HG03060 (cell line): ENCODE results near the gene TNS1.

ENCODE experiments used
- ATAC-seq: cut with Tn5 transposase; IDR thresholded peaks from one replicate; pipeline ENCODE4 v1.9.1; 2021; ENCODE audit warnings: low read depth, moderate number of reproducible peaks; ENCODE audit not compliant: unreplicated experiment

TNS1 gene

GRCh38 chr2:218017211-218018053, 14.6 kb upstream of the TNS1 start:
- ATAC-seq = no peak

GRCh38 chr2:218016810-218017209, 14.0 kb upstream of the TNS1 start:
- ATAC-seq = no peak

GRCh38 chr2:218015586-218016521, 13.1 kb upstream of the TNS1 start:
- no peak for ATAC-seq

DNA sequence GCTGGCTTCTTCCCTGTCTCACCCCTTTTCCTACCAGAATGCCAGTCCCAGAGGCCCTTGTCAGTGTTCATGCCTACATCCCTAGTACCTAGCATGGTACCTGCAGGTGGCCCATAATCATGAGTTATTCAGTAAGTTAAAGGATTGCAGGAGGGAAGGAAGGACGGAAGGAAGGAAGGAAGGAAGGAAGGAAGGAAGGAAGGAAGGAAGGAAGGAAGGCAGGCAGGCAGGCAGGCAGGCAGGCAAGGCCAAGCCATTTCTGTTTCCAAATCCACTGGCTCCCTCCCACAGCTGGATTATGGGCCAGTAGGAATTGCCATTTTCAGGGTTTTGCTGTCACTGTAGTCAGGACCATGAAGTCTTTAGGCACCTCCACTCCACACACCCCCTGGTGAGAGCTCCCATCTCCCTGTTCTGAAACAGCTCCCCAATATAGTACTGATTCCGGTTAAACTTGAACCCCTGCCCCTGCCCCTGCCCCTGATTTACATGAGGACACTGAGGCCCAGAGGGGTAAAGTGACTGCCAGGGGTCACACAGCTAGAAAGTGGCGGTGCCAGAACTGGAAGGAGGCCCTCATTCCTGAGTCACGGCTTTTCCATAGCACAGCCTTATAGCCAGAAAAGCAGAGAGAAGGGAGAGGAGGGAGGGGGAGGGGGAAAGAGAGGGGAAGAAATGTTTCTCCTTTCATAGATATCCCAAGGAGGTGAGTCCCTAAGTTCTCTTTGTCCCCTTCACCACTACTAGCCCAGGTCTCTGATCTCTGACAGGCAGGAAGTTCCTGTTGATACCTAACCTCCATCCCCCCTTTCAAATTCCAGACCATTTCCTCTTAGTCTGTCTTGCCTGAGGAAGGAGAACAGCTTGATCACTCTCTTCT, 12.2 kb upstream of the TNS1 start:
- no peak for ATAC-seq

DNA sequence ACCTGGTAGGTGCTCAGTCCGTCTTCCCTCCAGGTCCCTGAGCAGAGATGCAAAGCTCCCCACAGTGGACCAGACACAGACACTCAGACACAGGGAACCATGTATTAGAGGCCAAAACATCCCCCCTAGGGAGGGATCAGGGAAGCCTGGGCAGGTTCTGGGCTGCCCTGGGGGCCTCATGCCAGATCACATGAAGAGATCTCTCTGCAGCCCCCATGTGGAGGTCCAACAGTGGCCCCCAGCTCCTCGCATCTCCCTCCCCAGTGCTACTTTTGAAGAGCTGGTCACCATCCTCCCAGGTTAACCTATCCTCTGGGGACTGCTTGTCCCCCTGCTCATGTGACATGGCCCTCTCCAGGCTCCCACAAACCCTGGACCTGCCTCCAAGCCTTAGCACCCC, 10.5 kb upstream of the TNS1 start:
- ATAC-seq = no peak

DNA sequence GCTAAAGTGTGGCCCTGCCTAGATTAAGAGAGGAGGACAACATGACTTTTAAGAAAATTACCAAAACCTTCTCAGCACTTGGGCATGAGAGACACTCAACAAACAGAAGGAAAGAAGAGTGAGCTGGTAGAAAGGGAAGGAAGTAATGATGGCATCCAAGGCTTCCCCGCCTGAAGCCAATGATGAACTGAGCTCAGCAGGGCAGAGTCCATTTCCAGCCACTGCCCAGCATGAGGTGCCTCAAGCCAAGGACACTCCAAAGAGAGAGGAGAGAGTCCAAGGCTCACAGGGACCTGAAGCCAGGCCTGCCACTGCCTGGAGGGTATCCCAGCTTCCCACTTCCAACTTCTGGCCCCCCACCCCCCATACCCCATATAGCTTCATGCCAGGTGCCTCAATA, 9.5 kb upstream of the TNS1 start:
- no peak for ATAC-seq

- no peak for ATAC-seq
Measured at GRCh38 chr2:218011653-218012040, 8.9 kb upstream of the TNS1 start.

GRCh38 chr2:218010984-218011652, 8.3 kb upstream of the TNS1 start:
- no peak for ATAC-seq

DNA sequence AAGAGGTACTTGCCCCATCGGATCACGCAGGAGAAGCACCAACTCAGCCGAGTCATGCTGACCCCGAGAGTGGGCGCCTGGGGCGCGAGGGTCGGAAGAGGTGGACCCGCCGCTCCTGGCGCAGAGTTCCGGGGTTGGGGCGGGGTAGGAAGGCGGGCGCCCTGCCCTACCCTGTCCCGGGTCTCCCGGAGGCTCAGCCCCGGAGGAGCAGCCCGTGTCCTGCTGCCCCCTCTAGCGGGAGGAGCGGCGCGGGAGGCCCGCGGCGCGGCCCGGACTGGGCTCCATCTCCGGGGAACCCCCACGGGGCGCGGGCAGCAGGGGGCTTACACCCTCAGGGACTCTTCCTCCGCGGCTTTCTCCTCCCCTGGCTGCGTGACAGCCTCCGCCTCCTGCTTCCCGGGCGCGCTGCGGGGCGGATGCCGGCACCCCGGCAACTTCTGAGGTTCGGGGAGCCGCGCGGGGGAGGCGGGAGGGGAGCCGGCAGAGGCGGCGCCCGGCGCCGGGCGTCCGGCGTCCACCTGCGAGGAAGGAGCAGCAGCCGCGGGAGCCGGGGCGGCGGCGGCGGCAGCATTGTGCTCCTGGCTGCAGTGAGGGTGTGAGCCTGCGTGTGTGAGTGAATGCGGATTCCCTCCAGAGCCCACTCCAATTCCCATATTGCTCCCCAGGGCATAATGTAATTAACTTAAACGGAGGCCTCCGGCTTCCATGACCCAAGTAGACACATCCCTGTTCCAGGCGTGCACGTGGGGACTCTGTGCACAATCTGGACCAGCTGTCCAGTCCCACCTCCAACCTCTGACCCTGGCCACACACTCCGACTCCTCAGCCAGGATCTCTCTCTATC, 7.6 kb upstream of the TNS1 start:
- ATAC-seq = no peak

GRCh38 chr2:218009765-218010139, 7.0 kb upstream of the TNS1 start:
- ATAC-seq = no peak

DNA sequence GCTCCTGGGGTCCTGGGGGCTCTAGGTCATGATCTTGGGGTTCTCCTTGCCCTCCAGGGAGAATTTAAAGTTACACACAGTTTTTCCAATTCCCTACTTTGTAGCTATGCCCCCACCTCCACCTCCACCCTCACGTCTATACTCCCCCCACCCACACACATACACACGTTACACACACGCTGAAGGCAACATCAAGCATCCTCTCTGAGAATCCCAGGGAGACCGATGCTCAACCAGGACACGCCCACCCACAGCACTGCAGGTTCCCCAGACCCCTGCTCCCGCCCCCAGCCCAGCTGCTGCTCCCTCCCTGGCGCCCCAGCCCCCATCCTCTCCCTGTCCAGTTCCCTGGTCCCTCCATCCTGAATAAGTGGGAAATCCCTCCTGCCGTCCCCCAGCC, 6.4 kb upstream of the TNS1 start:
- no peak for ATAC-seq

GRCh38 chr2:218008060-218009040, 5.6 kb upstream of the TNS1 start:
- ATAC-seq = no peak

GRCh38 chr2:218006741-218007140, 3.9 kb upstream of the TNS1 start:
- ATAC-seq = no peak

- ATAC-seq = no peak
Measured at GRCh38 chr2:218005486-218005885, 2.7 kb upstream of the TNS1 start.

GRCh38 chr2:218005028-218005427, 2.2 kb upstream of the TNS1 start:
- ATAC-seq = no peak

DNA sequence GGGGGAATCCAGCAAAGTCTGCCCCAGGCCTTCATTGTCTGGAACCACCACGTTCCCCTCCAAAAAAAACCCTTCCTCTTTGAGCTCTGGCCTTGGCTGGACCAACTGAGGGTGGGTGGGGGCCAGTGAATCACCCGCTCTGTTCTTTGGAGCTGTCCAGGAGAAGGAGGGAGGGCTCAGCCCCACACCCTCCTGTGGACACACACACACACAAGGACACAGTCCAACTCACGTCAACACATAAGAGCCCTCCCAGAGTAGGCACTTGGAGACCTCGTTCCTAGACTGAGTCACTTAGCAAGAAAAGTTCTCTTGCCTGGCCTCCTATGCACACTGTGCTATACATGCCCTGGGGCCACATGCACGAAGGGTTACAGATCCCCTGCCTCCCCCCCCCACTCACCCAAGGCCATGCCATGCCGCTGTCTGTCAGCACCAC, 1.2 kb upstream of the TNS1 start:
- no peak for ATAC-seq

- no peak for ATAC-seq
Measured at GRCh38 chr2:218003281-218003944, 618 bp upstream of the TNS1 start.
